ENCODE measurements around the gene OR52D1.

Gene OR52D1

GRCh38 chr11:5514841-5515240 is 26.4 kb downstream of the OR52D1 start:
- no peak for DNase-seq (ENCODE audit: low spot score)

GRCh38 chr11:5516599-5516998 is 28.1 kb downstream of the OR52D1 start, which contains the start of gene UBQLNL:
TSS of gene UBQLNL (minus strand) at chr11:5516699. CDS start at chr11:5516441, 258 bp downstream.
- DNase-seq (ENCODE audit: low spot score) = no peak

GRCh38 chr11:5521540-5521939 is 33.1 kb downstream of the OR52D1 start:
- DNase-seq (ENCODE audit: low spot score) = no peak

- DNase-seq (ENCODE audit: low spot score) = no peak
These were observed 33.8 kb downstream of the OR52D1 start for GRCh38 chr11:5522308-5522707.

GRCh38 chr11:5524756-5525155 is 36.3 kb downstream of the OR52D1 start:
- no peak for DNase-seq (ENCODE audit: low spot score)

- no peak for DNase-seq (ENCODE audit: low spot score)
These were observed 39.2 kb downstream of the OR52D1 start for GRCh38 chr11:5527716-5528115.

GRCh38 chr11:5528495-5528894 is 40.0 kb downstream of the OR52D1 start:
- no peak for DNase-seq (ENCODE audit: low spot score)

GRCh38 chr11:5531053-5531831 is 42.8 kb downstream of the OR52D1 start:
- DNase-seq (ENCODE audit: low spot score) = no peak

GRCh38 chr11:5534046-5534445 is 45.6 kb downstream of the OR52D1 start:
- DNase-seq (ENCODE audit: low spot score) = no peak

- DNase-seq (ENCODE audit: low spot score) = no peak
These were observed 48.0 kb downstream of the OR52D1 start for GRCh38 chr11:5536482-5536881.

Data from activated CD4-positive, alpha-beta T cell treated with anti-CD3 and anti-CD28 coated beads, Interleukin-2, Interleukin-4, amounts not matched to agents 100 ng/mL and 50 ng/mL, durations not matched to agents 16 hours and 8 hours (primary cell).